HepG2 (cell line): Measurements from ENCODE around the gene IPO8. TPM values are rescaled to one million over a fixed set of nuclear protein-coding genes. Genes with fewer than 3 reads are reported as not detected.

Source experiments
- ATAC-seq: fragments of 200-7000 bp; cut with Tn5 transposase; 3 replicates; pipeline ENCODE4 v1.9.1; 2020; ENCODE audit warnings: mild to moderate bottlenecking, moderate library complexity
- BruUV-seq: library from RNA; stranded (reverse); fragments of 400-500 nt; replicated peaks from 2 replicates; lab custom pipeline; 2021; lab: Mats Ljungman, UMichigan
- CTCF ChIA-PET: fragments of 300-600 bp; formaldehyde crosslinking; extraction: SDS; loops from one replicate; lab custom pipeline; 2021; ENCODE audit warnings: low total read pairs, inconsistent platforms, low intra/inter-chr PET ratio; lab: Yijun Ruan, JAX
- POLR2A ChIA-PET: fragments of 350-600 bp; sonication (Branson Sonifier 250); formaldehyde crosslinking; loops from one replicate; lab custom pipeline; 2020; ENCODE audit warnings: antibody characterized with exemption, inconsistent platforms; lab: Yijun Ruan, JAX
- DNase-seq: peaks from one replicate; pipeline ENCODE4 v3.0.0-alpha.2; 2015; ENCODE audit warnings: low spot score
- FAIRE-seq: peaks from 3 replicates; lab custom pipeline; 2011; peaks lifted over from hg19 to GRCh38; lab: Jason Lieb, UNC
- H2AFZ ChIP-seq: one replicate; pipeline ENCODE4 v1.6.1; 2011; ENCODE audit warnings: low read length, inconsistent platforms
- H3K27ac ChIP-seq: fragments of 300-600 bp; 3 replicates; pipeline ENCODE4 v1.8.0; 2011; ENCODE audit warnings: mixed run types, mild to moderate bottlenecking, mixed read lengths, low read length, inconsistent platforms; ENCODE audit not compliant: insufficient read depth; ENCODE audit errors: extremely low read length
- H3K27me3 ChIP-seq, 2 experiments: fragments of 200-600 bp in 1 of 2; 2 replicates in 1 of 2; 3 replicates in 1 of 2; pipeline versions ENCODE4 v1.6.0 to v1.8.0; 2011; ENCODE audit warnings: low read length in 2 of 2, mild to moderate bottlenecking in 2 of 2, moderate library complexity in 2 of 2, inconsistent platforms in 1 of 2; ENCODE audit not compliant: insufficient read depth in 2 of 2, control insufficient read depth in 1 of 2
- H3K36me3 ChIP-seq, 2 experiments: fragments of 200-600 bp in 1 of 2; replicated peaks in 1 of 2; 2 replicates in 1 of 2; 3 replicates in 1 of 2; pipeline versions ENCODE4 v1.5.1 to v1.8.0; 2011; ENCODE audit warnings: low read length in 2 of 2, inconsistent platforms in 1 of 2; ENCODE audit not compliant: insufficient read depth in 2 of 2, control insufficient read depth in 1 of 2
- H3K4me1 ChIP-seq: 2 replicates; pipeline ENCODE4 v1.5.1; 2012; ENCODE audit warnings: low read length, inconsistent platforms; ENCODE audit not compliant: insufficient read depth
- H3K4me2 ChIP-seq: 2 replicates; pipeline ENCODE4 v1.6.0; 2011; ENCODE audit warnings: low read depth, low read length, inconsistent platforms
- H3K4me3 ChIP-seq, 3 experiments: fragments of 200-600 bp in 1 of 3; sonication (generic), shearing (Covaris generic) in 1 of 3; replicated peaks in 1 of 3; 2 replicates each; pipeline ENCODE4 v1.5.1; 2011 to 2016; ENCODE audit warnings: low read length in 3 of 3, inconsistent platforms in 2 of 3, low read depth in 2 of 3, mild to moderate bottlenecking in 2 of 3, control low read depth in 1 of 3, mixed read lengths in 1 of 3; ENCODE audit not compliant: insufficient read depth in 1 of 3
- H3K79me2 ChIP-seq: one replicate; pipeline ENCODE4 v1.6.1; 2011; ENCODE audit warnings: low read length, inconsistent platforms; ENCODE audit not compliant: insufficient read depth
- H3K9ac ChIP-seq: 2 replicates; pipeline ENCODE4 v1.6.0; 2011; ENCODE audit warnings: mild to moderate bottlenecking, low read depth, low read length, inconsistent platforms; ENCODE audit not compliant: insufficient read depth
- H3K9me3 ChIP-seq: 2 replicates; pipeline ENCODE4 v1.5.1; 2012; ENCODE audit warnings: mild to moderate bottlenecking, low read length
- H4K20me1 ChIP-seq: 2 replicates; pipeline ENCODE4 v1.6.0; 2011; ENCODE audit warnings: inconsistent platforms, mild to moderate bottlenecking, low read length, moderate library complexity; ENCODE audit not compliant: insufficient read depth
- AHDC1 ChIP-seq: sonication (generic); formaldehyde crosslinking; IDR thresholded peaks from 2 replicates; pipeline ENCODE4 v1.5.1; 2020; ENCODE audit warnings: mild to moderate bottlenecking, missing genetic modification reagents, borderline replicate concordance
- HES4 ChIP-seq: sonication (generic); formaldehyde crosslinking; IDR thresholded peaks from 2 replicates; pipeline ENCODE4 v1.9.0; 2021; ENCODE audit warnings: mild to moderate bottlenecking, missing genetic modification reagents, borderline replicate concordance
- HNRNPK ChIP-seq: fragments of 200-400 bp; formaldehyde crosslinking; IDR thresholded peaks from 2 replicates; pipeline ENCODE4 v1.6.1; 2018; ENCODE audit warnings: low read length, low read depth, moderate library complexity, mild to moderate bottlenecking; ENCODE audit not compliant: poor library complexity, severe bottlenecking
- SIX1 ChIP-seq: sonication (generic); formaldehyde crosslinking; IDR thresholded peaks from 2 replicates; pipeline ENCODE4 v1.4.0; 2020; ENCODE audit warnings: missing genetic modification reagents, borderline replicate concordance
- WIZ ChIP-seq: sonication (generic); formaldehyde crosslinking; IDR thresholded peaks from 2 replicates; pipeline ENCODE4 v1.5.1; 2020; ENCODE audit warnings: mild to moderate bottlenecking, missing genetic modification reagents
- ZNF256 ChIP-seq: sonication (generic); formaldehyde crosslinking; conservative IDR thresholded peaks from 2 replicates; pipeline ENCODE4 v1.4.0; 2020; ENCODE audit warnings: missing genetic modification reagents
- ZNF550 ChIP-seq: sonication (generic); formaldehyde crosslinking; IDR thresholded peaks from 2 replicates; pipeline ENCODE4 v1.4.0; 2020; ENCODE audit warnings: mild to moderate bottlenecking, missing genetic modification reagents, borderline replicate concordance
- ZNF780A ChIP-seq: sonication (generic); formaldehyde crosslinking; IDR thresholded peaks from 2 replicates; pipeline ENCODE4 v1.8.0; 2022; ENCODE audit warnings: mild to moderate bottlenecking, missing genetic modification reagents, moderate library complexity
- ZSCAN5A ChIP-seq: sonication (generic); formaldehyde crosslinking; IDR thresholded peaks from 2 replicates; pipeline ENCODE4 v1.8.0; 2022; ENCODE audit warnings: mild to moderate bottlenecking, missing genetic modification reagents, borderline replicate concordance
- WGBS: methylation state at CpG from one replicate; pipeline ENCODE4 v1.1.6; 2017; ENCODE audit warnings: low lambda C conversion rate; 5-methylcytosine and 5-hydroxymethylcytosine counted together
- in situ Hi-C: cut with HindIII; loops from 2 replicates; pipeline ENCODE4 v1.10.0; 2017; ENCODE audit warnings: low pct_unique_long_range_greater_than_20kb; ENCODE audit not compliant: extremely low pct_ligation_motif_present
- intact Hi-C: fragments of 100-400 bp; cut with micrococcal nuclease; formaldehyde crosslinking; loops from one replicate; pipeline ENCODE4 v1.10.0; 2022; ENCODE audit not compliant: unreplicated experiment
- polyA plus RNA-seq, 8 experiments: library from polyadenylated mRNA; depleted of rRNA in 3 of 8; stranded (reverse) in 7 of 8; unstranded in 1 of 8; fragments of >200 nt; fragmentation: Illumina TruSeq in 4 of 8; extraction: Trizol in 4 of 8; gene quantifications; 2 replicates each; pipeline versions ENCODE4 v1.2.1 to v1.2.3, GENCODE V29; 2011 to 2016; ENCODE audit warnings: low read depth in 4 of 8, missing spikeins in 1 of 8, mixed read lengths in 1 of 8; ENCODE audit not compliant: insufficient read depth in 1 of 8
- total RNA-seq, 5 experiments: library from RNA; depleted of rRNA; stranded (reverse); fragments of >200 nt; fragmentation: Illumina TruSeq; extraction: Trizol; gene quantifications; 2 replicates each; pipeline ENCODE4 v1.2.3, GENCODE V29; 2016; ENCODE audit warnings: low read depth in 1 of 5
- TF ChIP-seq, protein P1 (sequence below): sonication (generic); formaldehyde crosslinking; IDR thresholded peaks from 2 replicates; pipeline ENCODE4 v1.4.0; 2020; ENCODE audit warnings: missing genetic modification reagents
- TF ChIP-seq, protein P2 (sequence below): sonication (generic); formaldehyde crosslinking; IDR thresholded peaks from 2 replicates; pipeline ENCODE4 v1.4.0; 2020; ENCODE audit warnings: mild to moderate bottlenecking, missing genetic modification reagents

IPO8 gene
- total and polyA plus RNA-seq, 2 of the 13 experiments (the other 11 are each of a cell fraction or from before 2014, with no cell fraction given): 6.3 to 21.8 TPM

- no peak for TF ChIP-seq AHDC1 (CRISPR knock-in tag)
- TF ChIP-seq ZNF780A (CRISPR knock-in tag): no peak
These were observed at the start of gene IPO8 (continued) for GRCh38 chr12:30695199-30696102.

DNA sequence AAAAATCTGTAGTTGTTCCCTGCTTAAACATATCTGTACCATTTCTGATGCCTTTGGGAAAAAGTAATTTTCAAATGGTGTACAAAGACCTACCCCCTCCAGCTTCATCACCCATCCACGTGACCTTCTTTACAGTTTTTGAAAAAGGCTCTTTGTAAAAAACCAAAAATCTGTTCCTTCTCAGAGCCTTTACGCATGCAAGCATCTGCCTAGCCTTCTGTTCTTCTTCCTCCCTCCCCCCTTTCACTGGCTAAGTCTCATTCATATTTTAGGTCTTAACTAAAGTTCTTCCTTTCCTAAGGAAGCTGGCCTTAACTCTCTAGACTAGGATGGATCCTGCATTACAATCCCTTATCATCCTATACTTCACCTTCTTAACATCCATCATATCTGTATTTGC, 48.7 kb upstream of the IPO8 start:
- WGBS: 100% methylated on average over 2 of the region's 2 CpGs
- POLR2A ChIA-PET: interaction anchor here (1.3 to 3.0 kb wide), 3 partner anchors 10 to 49 kb away, joined by 4 to 16 read pairs (median 5); partner anchors contain the start of genes CAPRIN2 and IPO8
- no peak for TF ChIP-seq HES4
- TF ChIP-seq, protein P1, sequence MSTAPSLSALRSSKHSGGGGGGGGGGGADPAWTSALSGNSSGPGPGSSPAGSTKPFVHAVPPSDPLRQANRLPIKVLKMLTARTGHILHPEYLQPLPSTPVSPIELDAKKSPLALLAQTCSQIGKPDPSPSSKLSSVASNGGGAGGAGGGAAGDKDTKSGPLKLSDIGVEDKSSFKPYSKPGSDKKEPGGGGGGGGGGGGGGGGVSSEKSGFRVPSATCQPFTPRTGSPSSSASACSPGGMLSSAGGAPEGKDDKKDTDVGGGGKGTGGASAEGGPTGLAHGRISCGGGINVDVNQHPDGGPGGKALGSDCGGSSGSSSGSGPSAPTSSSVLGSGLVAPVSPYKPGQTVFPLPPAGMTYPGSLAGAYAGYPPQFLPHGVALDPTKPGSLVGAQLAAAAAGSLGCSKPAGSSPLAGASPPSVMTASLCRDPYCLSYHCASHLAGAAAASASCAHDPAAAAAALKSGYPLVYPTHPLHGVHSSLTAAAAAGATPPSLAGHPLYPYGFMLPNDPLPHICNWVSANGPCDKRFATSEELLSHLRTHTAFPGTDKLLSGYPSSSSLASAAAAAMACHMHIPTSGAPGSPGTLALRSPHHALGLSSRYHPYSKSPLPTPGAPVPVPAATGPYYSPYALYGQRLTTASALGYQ: no peak
- no peak for TF ChIP-seq ZNF256 (CRISPR knock-in tag)
- TF ChIP-seq, protein P2, sequence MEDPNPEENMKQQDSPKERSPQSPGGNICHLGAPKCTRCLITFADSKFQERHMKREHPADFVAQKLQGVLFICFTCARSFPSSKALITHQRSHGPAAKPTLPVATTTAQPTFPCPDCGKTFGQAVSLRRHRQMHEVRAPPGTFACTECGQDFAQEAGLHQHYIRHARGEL: no peak
- no peak for TF ChIP-seq ZNF550
- no peak for TF ChIP-seq SIX1 (CRISPR knock-in tag)
- TF ChIP-seq ZSCAN5A (CRISPR knock-in tag): no peak
- no peak for TF ChIP-seq WIZ (CRISPR knock-in tag)
- no peak for TF ChIP-seq HNRNPK

More for the DNA sequence above, 48.7 kb upstream of the IPO8 start:
- in situ Hi-C loops: no loop called here
- no peak overlapping the region for H2AFZ ChIP-seq
- H3K27me3 ChIP-seq: no peaks in the 10 kb centered on the region
- intact Hi-C loops: loop anchor here (5.0 kb wide), 1 partner anchor 62 kb away; no protein-coding TSS in a partner anchor
- peaks cover 31% of the 10 kb centered on the region for H3K4me1 ChIP-seq
- H3K9ac ChIP-seq: no peak overlapping the region
- no peaks in the 10 kb centered on the region for H4K20me1 ChIP-seq
- H3K4me2 ChIP-seq: no peak overlapping the region
- H3K79me2 ChIP-seq: peaks cover 37% of the 10 kb centered on the region
- DNase-seq: no peak
- CTCF ChIA-PET: no interaction called here
- no peak overlapping the region for H3K27ac ChIP-seq
- no peaks in the 10 kb centered on the region for H3K9me3 ChIP-seq
- no TSS peak for BruUV-seq
- no peak overlapping the region for H3K4me3 ChIP-seq
- ATAC-seq: no peak
- no peak for FAIRE-seq
- peaks cover 0 to 5% of the 10 kb centered on the region in 2 experiments; a peak in 2 of 5 replicates for H3K36me3 ChIP-seq
